CD4-positive, alpha-beta T cell treated with Interleukin-17A for 4 hours (primary cell): Measurements from ENCODE around the gene CDKL1.
A peak's percentile ranks its signal among the peaks of the same experiment; 100 is the strongest.

Experiments used
- DNase-seq: peaks from one replicate; pipeline ENCODE4 v3.0.0-alpha.2; 2020; ENCODE audit warnings: mixed read lengths

CDKL1 gene

GRCh38 chr14:50396631-50397389, at the start of gene CDKL1:
Gene CDKL1, minus strand, starts transcription at chr14:50396881. Its CDS starts 1,013 bp downstream, at chr14:50395868.
- peak; percentile 50 for DNase-seq

- DNase-seq, result no peak
These were observed 37.8 kb upstream of the CDKL1 start for GRCh38 chr14:50434528-50434927.

- no peak for DNase-seq
These were observed 35.5 kb upstream of the CDKL1 start for GRCh38 chr14:50432131-50432530.

GRCh38 chr14:50425816-50426215, 29.1 kb upstream of the CDKL1 start:
- DNase-seq, result no peak

GRCh38 chr14:50425105-50425504, 28.4 kb upstream of the CDKL1 start:
- DNase-seq, result no peak

GRCh38 chr14:50423529-50423928, 26.8 kb upstream of the CDKL1 start:
- no peak for DNase-seq

GRCh38 chr14:50421499-50421898, 24.8 kb upstream of the CDKL1 start:
- DNase-seq, result no peak

- no peak for DNase-seq
These were observed 21.2 kb upstream of the CDKL1 start for GRCh38 chr14:50417853-50418252.

- no peak for DNase-seq
These were observed 14.2 kb upstream of the CDKL1 start for GRCh38 chr14:50410921-50411320.

- no peak for DNase-seq
These were observed 13.4 kb upstream of the CDKL1 start for GRCh38 chr14:50410071-50410470.

GRCh38 chr14:50407111-50407812, 10.6 kb upstream of the CDKL1 start:
- DNase-seq, result no peak

- DNase-seq, result no peak
These were observed 6.7 kb upstream of the CDKL1 start for GRCh38 chr14:50403419-50403818.

- DNase-seq, result no peak
These were observed 6.3 kb upstream of the CDKL1 start for GRCh38 chr14:50402965-50403364.

- DNase-seq, result no peak
These were observed 3.8 kb upstream of the CDKL1 start for GRCh38 chr14:50400461-50400860.

GRCh38 chr14:50399251-50400032, 2.8 kb upstream of the CDKL1 start:
- DNase-seq, result no peak

- DNase-seq, result no peak
These were observed 1.5 kb upstream of the CDKL1 start for GRCh38 chr14:50398189-50398580.

- DNase-seq, result no peak
These were observed 908 bp upstream of the CDKL1 start for GRCh38 chr14:50397390-50398188.

GRCh38 chr14:50395448-50395847, 1.2 kb downstream of the CDKL1 start:
- no peak for DNase-seq

GRCh38 chr14:50394713-50395112, 2.0 kb downstream of the CDKL1 start:
- no peak for DNase-seq

- DNase-seq, result no peak
These were observed 6.8 kb downstream of the CDKL1 start for GRCh38 chr14:50389668-50390441.

- no peak for DNase-seq
These were observed 8.3 kb downstream of the CDKL1 start for GRCh38 chr14:50388256-50388931.
